ENCODE results near the gene GET4. TPM values are rescaled to one million over a fixed set of nuclear protein-coding genes. Genes with fewer than 3 reads are reported as not detected.

GET4 gene
- total RNA-seq, 1 experiment from 2014 or later, result 90.9 TPM

- ATAC-seq, result no peak
- Histone ChIP-seq H3K27me3 (ENCODE audit: control insufficient read depth, insufficient read depth, low read length) (no peaks in the 10 kb centered on the region; the same call in 1 of the 2 replicates), H3K9me3 (ENCODE audit: control insufficient read depth, insufficient read depth, low read depth, low read length) (no peaks in the 10 kb centered on the region), H3K4me3 (ENCODE audit: low read depth in 2 of 2, low read length in 2 of 2) (no peak overlapping the region), H3K36me3 (ENCODE audit: control insufficient read depth, insufficient read depth, low read length) (no peaks in the 10 kb centered on the region), H3K4me1 (ENCODE audit: control insufficient read depth, insufficient read depth, low read length) (peaks cover 14% of the 10 kb centered on the region), H3K27ac (ENCODE audit: low read length) (no peak overlapping the region)
- BruUV-seq (replicated peaks), result no TSS peak
- CTCF ChIA-PET, result interaction anchor here (0.5 kb wide), 1 partner anchor 163 kb away, joined by 5 read pairs; no protein-coding TSS in a partner anchor
- in situ Hi-C loops (cut with HindIII; ENCODE audit: low pct_unique_long_range_greater_than_20kb, low sequenced_read_pairs), result no loop called here
- no peak for DNase-seq (ENCODE audit: low read depth, low spot score)
- TF ChIP-seq CTCF (IDR thresholded peaks at IDR 0.05) (no peak), SIN3A (IDR thresholded peaks at IDR 0.05; ENCODE audit: borderline replicate concordance, insufficient read depth, low read depth, low read length) (no peak), TCF7L2 (IDR thresholded peaks at IDR 0.05; ENCODE audit: low read depth, low read length) (no peak), POLR2AphosphoS5 (IDR thresholded peaks at IDR 0.05; ENCODE audit: low read depth, low read length) (no peak)
- TF ChIP-seq, protein P1, sequence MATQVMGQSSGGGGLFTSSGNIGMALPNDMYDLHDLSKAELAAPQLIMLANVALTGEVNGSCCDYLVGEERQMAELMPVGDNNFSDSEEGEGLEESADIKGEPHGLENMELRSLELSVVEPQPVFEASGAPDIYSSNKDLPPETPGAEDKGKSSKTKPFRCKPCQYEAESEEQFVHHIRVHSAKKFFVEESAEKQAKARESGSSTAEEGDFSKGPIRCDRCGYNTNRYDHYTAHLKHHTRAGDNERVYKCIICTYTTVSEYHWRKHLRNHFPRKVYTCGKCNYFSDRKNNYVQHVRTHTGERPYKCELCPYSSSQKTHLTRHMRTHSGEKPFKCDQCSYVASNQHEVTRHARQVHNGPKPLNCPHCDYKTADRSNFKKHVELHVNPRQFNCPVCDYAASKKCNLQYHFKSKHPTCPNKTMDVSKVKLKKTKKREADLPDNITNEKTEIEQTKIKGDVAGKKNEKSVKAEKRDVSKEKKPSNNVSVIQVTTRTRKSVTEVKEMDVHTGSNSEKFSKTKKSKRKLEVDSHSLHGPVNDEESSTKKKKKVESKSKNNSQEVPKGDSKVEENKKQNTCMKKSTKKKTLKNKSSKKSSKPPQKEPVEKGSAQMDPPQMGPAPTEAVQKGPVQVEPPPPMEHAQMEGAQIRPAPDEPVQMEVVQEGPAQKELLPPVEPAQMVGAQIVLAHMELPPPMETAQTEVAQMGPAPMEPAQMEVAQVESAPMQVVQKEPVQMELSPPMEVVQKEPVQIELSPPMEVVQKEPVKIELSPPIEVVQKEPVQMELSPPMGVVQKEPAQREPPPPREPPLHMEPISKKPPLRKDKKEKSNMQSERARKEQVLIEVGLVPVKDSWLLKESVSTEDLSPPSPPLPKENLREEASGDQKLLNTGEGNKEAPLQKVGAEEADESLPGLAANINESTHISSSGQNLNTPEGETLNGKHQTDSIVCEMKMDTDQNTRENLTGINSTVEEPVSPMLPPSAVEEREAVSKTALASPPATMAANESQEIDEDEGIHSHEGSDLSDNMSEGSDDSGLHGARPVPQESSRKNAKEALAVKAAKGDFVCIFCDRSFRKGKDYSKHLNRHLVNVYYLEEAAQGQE (IDR thresholded peaks at IDR 0.05; ENCODE audit: insufficient read depth in 1 of 2, low read depth in 2 of 2, low read length in 1 of 2), result no peak
- intact Hi-C loops (cut with micrococcal nuclease; ENCODE audit: unreplicated experiment), result no loop called here
- POLR2A ChIA-PET, result no interaction called here
Observed at GRCh38 chr7:902996-903395, 26.6 kb downstream of the GET4 start.

GRCh38 chr7:903921-904755 is 27.8 kb downstream of the GET4 start:
- H3K36me3 ChIP-seq (ENCODE audit: control insufficient read depth, insufficient read depth, low read length), result no peaks in the 10 kb centered on the region
- CTCF ChIA-PET, result no interaction called here
- H3K4me1 ChIP-seq (ENCODE audit: control insufficient read depth, insufficient read depth, low read length), result peaks cover 14% of the 10 kb centered on the region
- no peaks in the 10 kb centered on the region for H3K9me3 ChIP-seq (ENCODE audit: control insufficient read depth, insufficient read depth, low read depth, low read length)
- in situ Hi-C loops (cut with HindIII; ENCODE audit: low pct_unique_long_range_greater_than_20kb, low sequenced_read_pairs), result no loop called here
- POLR2A ChIA-PET, result no interaction called here
- no peaks in the 10 kb centered on the region; the same call in 1 of the 2 replicates for H3K27me3 ChIP-seq (ENCODE audit: control insufficient read depth, insufficient read depth, low read length)
- intact Hi-C loops (cut with micrococcal nuclease; ENCODE audit: unreplicated experiment), result no loop called here
- no peak overlapping the region for H3K27ac ChIP-seq (ENCODE audit: low read length)
- H3K4me3 ChIP-seq (ENCODE audit: low read depth in 2 of 2, low read length in 2 of 2), result no peak overlapping the region
- TF ChIP-seq, protein P1 (IDR thresholded peaks at IDR 0.05; ENCODE audit: insufficient read depth in 1 of 2, low read depth in 2 of 2, low read length in 1 of 2), result no peak
- TF ChIP-seq SIN3A (IDR thresholded peaks at IDR 0.05; ENCODE audit: borderline replicate concordance, insufficient read depth, low read depth, low read length), result no peak
- TF ChIP-seq POLR2AphosphoS5 (IDR thresholded peaks at IDR 0.05; ENCODE audit: low read depth, low read length), result no peak
- TF ChIP-seq TCF7L2 (IDR thresholded peaks at IDR 0.05; ENCODE audit: low read depth, low read length), result no peak
- TF ChIP-seq CTCF (IDR thresholded peaks at IDR 0.05), result no peak
- no peak for ATAC-seq
- DNase-seq (ENCODE audit: low read depth, low spot score), result no peak
- BruUV-seq (replicated peaks), result no TSS peak

Data from Panc1 (cell line).